NCI-H345 treated with DMSO at 0.1 percent for 48 hours (cell line): ENCODE data around the gene MRPS18A.

ENCODE experiments used
- DNase-seq: peaks from one replicate; lab custom pipeline; 2025; ENCODE audit not compliant: unreplicated experiment; lab: John Stamatoyannopoulos, UW

The MRPS18A gene

DNA sequence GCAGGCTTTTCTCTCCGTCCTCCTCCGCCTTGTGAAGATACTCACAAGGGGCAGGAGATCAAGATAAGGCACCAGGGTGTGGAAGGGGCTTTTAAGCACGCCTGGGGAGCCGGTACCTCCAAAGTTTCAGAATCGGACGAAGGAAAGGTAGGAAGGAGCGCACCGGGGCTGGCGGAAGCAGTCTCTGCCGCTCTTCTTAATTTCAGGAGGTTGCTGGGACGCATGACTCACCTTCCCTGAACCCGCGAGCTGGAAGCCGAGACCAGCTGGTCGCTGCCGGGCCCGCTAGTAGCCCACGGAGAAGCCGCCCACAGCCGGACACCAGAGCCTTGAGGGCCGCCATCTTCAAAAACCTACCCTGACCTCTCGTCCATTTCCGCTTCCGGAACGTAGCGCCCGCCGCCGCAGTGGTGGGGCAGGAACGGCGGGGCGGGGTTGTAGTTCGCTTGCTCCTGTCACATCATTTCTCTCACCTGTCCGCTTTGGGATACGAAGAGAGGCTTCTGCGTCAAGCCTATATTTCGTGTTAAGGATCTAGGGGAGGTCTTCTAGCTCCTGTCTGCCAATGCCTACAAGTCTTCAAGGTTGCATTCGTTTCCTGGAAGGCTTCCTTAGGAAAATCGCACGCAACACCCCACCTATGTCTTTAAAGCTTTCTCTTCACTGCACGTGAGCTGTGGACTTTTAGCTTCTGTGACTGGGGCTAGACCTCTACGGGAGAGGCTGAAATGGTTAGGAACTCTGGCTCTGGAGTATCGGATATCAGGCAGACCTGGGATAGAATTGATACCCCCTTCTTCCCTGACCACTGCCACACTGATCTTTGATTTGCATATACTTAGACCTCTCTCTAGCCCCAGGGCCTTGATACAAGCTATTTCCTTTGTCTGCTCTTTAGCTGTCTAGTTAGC lies at the start of gene MRPS18A:
Gene MRPS18A (minus strand): TSS at position 355 of the 911 bp plus-strand sequence. CDS start 12 bp downstream, at position 343.
- peak; percentile 82 for DNase-seq

DNA sequence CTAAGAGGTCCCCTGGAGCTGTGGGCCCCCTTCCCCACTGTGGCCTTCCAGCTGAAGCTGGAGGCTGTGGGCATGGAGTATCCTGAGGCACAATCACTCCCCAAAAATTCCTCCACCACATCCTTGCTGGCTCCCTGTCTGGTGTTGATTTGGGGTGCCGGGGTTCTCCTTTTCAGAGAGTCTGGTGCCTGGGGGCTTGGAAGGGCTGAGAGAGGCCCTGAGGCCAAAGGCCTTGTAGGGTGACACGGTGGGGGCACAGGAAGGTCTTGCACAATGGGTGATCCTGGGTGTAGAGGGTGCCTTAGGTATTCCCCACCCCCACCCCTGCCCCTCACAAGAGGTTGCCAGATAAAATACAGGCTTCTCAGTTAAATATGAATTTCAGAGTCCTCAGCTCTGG lies 49.3 kb upstream of the MRPS18A start:
- no peak for DNase-seq

DNA sequence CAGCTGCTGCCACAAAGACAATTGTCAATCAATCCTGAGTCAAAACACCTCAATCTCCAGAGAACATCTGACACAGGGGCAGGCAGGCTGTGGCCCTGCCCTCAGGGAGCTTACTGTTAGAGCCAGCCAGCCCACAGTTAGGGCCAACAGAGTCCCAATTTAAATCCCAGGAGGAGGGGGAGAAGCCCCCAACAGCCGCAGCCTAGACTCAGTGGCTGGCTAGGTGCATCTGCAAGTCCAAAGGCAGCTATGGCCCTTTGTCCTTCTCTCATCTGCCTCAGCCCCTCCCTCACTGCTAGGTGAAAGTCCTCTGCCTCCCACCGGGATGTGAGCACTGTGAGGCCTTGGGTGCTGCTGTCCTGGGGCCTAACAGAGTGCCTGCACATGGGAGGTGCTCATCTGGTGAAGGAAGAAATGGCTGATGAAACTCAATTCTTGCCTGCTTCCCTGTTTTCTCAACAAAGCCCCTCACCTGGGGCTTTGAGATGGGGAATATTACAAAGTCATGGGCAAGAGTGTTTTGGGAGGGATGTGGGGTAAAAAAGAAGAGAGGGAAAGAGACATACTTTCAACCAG lies 48.7 kb upstream of the MRPS18A start:
- DNase-seq = no peak

DNA sequence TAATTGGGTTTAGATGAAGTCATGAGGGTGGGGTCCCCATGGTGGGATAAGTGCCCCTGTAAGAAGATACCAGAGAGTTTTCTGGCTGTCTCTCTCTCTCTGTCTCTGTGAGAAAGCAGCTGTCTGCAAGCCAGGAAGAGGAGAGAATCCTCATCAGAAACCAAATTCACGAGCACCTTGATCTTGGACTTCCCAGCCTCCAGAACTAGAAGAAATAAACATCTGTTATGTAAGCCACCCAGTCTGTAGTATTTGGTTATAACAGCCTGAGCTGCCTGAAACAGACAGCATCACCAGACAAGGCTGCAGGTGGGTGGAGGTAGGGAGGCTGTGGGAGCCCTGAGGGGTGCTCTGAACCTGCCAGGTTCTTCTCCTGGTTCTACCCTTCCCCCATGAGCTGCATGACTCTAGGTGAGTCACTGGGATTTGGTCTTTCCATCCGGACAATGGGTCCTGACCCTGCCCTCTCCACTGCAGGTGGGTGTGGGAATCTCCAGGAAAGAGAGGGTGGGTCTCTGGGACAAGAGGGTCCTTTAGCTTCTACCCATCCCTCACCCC lies 48.1 kb upstream of the MRPS18A start:
- DNase-seq = no peak

DNA sequence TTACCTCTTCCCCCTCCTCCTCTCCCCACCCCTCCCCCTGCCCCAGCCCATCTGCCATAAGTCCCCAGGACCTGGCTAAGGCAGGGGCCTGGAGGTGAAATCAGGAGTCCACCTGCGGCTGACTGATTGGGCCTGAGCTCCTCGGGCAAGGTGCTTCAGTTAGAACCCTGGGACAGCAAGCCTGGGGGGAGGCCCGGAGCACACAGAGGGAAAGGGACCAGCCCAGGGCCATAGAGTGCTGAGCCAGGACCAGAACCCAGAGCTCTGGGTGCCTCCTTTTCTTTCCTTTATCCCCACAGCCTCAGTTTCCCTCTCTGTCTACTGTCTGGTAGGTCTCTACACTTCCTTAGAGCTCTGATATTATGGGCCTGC lies 46.7 kb upstream of the MRPS18A start:
- DNase-seq = no peak

DNA sequence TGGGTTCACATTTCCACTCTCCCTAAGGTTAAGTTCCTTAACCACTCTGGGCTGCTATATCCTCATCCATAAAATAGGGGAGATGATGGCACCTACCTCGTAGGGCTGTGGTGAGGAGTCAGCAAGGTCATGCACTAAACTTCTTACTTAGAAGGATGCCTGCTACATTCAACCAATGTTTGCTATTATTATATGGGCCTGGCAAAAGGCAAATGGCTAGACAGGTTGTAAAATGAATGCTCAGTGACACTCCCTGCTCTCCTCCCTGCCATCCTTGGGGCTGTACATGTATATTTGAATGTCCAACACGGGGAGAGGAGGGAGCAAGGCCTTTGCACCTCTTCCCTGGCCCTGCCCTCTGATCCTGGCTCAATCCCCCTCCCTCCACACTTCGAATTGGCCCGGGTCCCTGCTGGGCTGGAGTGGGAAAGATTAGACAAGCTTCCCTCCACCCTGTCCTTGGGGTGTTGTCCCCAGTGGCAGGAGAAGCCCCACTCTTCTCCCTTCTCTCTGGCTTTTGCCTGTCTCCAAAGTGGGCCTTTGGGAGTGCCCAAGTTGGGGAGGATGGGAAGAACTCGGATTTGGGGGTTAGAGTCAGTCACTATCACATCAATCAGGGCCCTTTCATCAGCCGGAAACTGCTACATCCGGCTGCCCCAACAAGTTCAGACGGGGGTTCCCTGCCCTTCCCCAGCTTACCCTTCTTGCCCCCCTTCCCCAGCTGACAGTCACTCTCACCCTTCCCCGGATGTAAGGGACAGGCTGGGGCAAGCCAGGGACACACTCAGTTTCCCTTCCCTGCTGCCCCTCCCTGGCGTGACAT lies 46.1 kb upstream of the MRPS18A start:
- DNase-seq = no peak

DNA sequence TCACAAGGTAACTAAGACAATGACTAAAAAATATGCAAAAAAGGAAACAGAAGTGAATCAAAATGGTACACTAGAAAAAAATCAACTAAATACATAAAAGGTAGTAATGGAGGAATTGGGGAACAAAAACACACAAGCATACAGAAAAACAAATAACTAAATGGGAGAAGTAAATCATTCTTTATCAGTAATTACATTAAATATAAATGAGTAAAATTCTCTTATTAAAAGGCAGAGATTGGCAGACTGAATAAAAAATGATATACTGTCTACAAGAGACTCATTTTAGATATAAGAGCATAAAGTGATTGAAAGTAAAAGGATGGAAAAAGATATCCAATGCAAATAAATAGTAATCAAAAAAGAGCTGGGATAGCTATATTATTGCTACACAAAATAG lies 43.0 kb upstream of the MRPS18A start:
- no peak for DNase-seq

DNA sequence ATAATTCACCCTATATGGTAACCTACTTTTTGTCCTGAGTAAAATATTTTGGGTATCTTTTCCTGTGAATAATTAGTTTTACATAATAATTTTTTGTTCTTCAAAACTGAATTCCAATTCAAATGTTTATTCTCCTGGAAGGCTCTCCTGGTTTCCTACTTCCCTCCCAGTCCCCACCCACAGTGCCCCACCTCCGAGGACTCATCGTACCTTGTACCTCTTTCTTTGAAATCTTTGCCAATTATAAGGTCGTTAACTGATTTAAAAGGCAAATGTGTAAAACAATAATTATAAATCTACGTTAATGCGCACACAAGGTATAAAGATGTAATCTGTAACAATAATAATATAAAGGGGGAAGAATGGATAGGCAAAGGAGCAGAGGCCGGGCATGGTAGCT lies 41.9 kb upstream of the MRPS18A start:
- DNase-seq = no peak

DNA sequence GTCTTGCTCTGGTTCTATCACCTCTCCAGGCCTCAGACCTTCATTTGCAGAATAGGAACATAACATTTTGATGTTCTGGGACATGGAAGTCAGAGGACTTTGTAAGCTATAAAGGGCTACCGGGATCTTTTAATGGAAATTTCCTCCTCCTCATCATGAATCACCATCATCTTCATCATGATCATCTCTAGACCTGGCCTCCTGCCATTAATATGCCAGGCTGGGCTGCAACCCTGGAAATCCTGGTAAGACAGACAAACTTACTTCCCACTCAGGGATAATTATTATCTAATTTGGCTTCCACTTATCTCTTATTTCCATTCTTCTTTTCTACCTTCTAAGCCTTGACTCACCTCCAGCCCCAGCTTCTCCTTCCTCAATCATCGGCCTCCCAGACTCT lies 41.0 kb upstream of the MRPS18A start:
- DNase-seq = no peak

DNA sequence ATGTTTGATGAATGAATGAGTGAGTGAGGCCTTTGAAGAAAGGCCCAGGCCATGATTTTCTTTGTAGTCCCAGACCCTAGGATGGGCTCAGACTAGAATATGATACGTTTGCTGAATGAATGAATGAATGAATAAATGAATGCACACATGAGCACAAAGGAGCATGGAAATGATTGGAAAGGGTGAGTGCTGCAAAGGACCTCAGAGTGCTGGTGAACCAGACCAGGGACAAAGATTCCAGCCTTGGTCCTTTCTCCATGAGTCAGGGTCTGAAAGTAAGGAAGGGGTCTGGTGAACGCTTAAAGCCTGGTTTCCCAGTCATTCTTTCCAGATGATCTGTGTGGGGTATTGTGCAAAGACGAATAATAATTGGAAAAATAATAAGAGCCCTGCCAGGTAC lies 40.0 kb upstream of the MRPS18A start:
- DNase-seq = no peak

DNA sequence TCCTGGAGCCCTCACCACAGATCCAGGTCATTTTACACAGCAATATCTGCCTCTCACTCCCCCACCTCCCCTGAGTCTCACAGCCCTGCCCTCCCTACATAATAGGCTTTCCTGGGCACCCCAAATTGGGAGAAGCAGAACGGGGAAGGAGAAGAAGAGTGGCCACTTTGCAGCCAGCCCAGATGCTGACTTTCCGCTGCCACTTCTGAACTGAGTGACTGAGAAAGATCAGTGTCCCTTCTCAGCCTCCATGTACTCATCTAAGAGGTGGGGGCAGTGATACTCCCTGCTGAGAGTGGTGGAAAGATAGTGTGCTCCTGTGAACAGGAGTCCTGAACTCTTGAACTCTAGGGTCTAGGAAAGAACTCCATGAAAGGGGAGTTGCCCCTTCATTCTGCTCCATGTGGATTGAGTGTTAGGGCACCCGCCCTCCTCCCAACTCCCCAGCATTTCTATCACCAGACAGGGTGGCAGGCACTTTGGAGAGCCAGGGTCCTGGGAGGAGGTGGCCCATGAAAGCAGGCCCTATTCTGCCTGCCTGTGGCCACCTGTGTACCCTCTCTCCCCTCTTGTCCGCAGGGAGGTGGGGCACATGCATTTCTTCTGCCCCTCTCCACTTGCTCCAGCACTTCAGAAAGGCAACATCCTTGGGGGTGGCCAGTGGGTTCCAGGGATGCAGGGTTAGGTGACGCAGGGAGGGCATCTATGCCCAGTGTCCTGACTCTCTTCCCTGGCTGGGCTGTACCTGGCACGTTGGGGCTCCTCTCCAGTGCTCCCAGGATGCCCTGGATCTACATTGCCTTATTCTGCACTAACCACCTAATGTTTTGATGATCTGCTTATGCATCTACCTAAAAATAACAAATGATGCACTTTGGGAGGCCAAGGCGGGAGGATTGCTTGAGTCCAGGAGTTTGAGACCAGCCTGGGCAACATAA lies 38.3 kb upstream of the MRPS18A start:
- no peak for DNase-seq

DNA sequence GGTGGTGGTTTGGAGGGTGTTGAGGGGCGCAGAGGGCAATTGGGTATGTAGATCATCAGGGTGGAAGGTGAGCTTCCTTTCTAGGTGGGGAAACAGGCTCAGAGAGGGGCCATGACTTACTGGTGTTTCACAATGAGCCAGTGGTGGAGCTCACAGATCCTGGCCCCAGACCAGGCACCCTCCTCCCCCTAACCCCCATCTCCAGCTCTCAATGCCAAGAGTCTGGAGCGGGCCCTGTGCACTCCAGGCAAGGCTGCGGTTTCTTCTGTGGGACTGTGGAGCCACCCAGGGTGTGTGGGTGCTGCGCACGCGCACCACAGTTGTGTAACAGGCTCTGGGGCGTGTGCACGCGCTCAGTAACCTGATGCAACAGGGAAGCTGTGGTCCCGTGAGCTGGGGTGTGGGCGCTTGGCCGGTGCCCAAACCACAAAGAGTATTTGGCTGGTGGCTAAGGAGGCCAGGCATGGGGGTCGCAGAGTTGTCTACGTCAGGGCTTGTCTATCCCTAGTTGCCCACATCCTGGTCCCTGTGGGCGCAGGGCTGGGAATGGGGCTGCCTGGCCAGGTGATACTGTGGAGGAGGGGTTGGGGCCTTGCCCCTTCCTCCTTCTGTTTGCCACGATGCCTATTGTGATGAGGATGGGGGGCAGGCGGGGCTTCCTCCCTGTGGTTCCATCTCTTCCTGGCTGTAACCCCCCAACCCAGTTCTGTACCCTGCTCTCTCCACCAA lies 37.5 kb upstream of the MRPS18A start:
- no peak for DNase-seq

DNA sequence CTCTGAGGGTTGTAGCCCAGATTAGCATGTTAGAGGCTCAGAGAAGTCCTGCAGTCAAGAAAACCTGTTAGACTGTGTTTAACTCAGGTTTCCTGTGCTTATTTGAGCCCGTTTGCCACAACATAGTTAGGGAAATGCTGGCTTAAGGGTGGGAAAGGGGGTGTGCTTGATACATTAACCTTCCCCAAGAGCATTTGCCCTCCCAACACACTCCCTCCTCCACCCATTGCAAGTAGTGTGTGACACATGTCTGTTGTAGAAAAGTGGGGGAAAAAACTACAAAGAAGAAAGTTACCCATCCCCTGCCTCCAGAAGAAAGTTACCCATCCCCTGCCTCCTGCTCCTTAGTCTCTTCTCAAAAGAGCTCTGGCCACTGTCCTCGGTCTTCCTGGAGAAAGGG lies 36.8 kb upstream of the MRPS18A start:
- no peak for DNase-seq

DNA sequence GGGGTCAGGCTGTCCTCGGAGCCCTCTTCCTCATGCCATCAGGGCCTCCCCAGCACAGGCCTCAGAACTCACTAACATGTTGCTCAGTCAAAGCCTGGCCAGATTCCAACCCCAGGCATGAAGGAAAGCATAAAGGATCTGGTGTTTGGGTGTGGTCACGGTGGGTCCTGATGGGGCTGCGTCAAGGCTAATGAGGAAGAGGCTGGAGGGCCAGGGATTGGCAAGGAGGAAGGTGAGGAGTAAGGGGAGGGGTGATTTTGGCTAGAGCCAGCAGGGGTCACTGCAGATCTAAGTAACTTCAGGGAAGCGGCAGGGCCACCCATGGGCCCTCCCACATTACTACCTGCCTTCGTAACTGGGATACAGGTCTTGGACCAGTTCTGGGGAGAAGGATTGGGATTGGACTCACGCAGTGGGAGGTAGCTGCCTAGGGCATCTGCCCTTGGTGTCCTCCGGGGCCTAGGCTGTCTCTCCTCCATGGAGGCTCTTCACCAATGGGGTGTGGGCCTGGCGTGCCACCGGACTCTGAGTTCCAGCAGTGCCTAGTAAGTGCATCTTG lies 36.2 kb upstream of the MRPS18A start:
- no peak for DNase-seq

DNA sequence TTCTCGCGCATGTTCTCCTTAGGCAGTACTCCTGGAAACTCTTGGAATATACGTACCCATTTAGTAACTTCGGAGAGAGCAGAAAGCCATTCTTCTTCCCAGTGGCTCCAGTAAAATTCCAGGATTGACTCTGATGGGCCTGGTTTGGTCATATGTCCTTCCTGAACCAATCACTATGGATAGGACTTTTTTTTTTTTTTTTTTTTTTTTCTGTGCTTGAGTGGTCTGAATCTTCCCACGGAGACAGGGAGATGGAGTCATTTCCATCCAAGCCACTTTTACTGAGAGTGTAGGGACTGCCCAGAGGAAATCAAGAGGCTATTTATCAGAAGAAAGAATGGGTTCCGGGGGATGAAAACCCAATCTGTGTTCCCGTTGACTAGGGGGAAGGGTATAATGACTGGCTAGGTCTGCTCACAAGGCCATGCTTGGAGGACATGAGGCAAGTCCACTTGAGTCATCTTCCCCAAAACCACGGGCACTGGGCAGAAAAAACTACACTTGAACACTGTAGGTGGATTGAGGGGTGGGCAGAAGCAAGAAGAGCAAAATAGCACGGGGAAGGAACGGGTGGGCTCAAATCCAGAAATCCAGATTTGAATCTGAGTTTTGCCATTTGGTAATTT lies 35.4 kb upstream of the MRPS18A start:
- no peak for DNase-seq

DNA sequence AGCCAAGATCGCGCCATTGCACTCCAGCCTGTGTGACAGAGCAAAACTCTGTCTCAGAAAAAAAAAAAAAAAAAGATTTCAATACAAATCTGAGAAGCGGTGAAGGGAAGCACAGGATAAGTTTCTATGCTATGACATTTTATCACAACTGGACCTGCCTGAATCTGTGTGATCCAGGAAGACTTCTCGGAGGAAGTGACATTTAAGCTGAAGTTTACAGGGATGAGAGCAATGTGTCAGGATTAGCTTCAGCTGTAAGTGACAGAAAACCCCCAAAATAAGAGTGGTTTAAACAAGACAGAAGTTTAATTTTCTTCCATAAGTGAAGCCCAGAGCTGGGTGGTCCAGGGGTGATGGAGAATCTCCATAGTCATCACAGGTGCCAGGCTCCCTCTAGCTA lies 33.4 kb upstream of the MRPS18A start:
- no peak for DNase-seq

DNA sequence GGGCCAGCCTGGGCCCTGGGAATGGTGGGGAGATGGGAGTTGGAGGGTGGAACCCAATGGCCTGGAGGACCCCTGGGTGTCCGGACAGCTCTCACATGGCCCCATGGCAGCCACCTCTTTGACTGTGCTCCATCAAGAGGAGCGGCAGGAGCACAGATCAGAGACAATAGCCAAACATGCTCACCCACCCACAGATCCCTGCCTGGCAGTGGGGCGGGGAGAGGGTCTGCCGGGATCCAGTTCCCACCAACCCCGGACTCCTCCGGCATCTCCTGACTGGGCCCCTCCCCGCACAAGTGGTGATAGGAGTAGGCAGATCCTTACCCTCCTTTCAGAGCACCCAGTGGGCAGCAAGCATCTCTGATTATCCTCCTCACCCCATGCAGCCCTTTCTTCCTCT lies 31.9 kb upstream of the MRPS18A start:
- DNase-seq = no peak

DNA sequence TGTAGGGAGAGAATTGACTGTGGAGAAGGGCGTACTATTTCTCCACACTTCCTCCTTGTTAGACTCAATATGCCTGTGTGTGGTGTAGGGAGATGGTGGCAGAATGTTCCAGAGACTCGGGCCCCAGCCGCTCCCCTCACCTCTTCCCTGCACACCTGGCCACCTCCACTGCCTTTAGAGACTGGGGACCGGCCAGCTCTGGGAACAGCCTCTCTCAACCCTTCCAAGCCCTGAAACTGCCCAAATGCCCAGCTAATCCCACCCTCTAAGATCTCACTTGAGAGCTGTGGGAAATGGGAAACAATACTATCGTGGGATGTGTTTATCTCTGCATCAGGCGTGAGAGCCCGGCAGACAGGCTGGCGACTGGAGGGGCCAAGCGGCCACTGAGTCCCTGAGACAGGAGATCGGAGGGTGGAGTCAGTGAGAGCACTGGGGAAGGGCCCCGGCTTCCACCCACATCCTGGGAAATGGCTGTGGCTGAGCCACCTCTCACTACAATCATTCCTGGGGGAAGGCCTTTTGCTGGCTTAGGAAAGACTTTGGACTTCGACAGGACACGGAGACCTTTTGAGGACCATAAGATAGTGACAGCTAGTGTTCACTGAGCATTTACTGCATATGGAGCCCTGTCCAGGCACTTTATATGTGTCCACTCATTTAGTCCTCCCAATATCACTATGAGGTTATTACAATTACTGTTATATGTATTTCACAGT lies 31.0 kb upstream of the MRPS18A start:
- DNase-seq = no peak
